MCF 10A (cell line): ENCODE measurements around the gene IKZF4. TPM values are rescaled to one million over a fixed set of nuclear protein-coding genes. Genes with fewer than 3 reads are reported as not detected.
"Not testable (repeated sequence)": the region's sequence is repeated elsewhere in the genome, so short reads cannot be mapped to it uniquely, and the experiment has no call there.

Experiments
- BruUV-seq: library from RNA; stranded (reverse); fragments of 400-500 nt; replicated peaks from 2 replicates; lab custom pipeline; 2021; lab: Mats Ljungman, UMichigan
- CTCF ChIA-PET: fragments of 300-600 bp; sonication (Branson Sonifier 250); formaldehyde crosslinking; extraction: SDS; loops from one replicate; lab custom pipeline; 2021; ENCODE audit warnings: antibody characterized with exemption, inconsistent platforms; lab: Yijun Ruan, JAX
- POLR2A ChIA-PET: fragments of 300-600, 350-650 bp; sonication (Branson Sonifier 250); formaldehyde crosslinking; extraction: SDS; loops from one replicate; lab custom pipeline; 2020; ENCODE audit warnings: antibody characterized with exemption, inconsistent platforms; lab: Yijun Ruan, JAX
- DNase-seq: peaks from one replicate; pipeline ENCODE4 v3.0.0-alpha.2; 2018; ENCODE audit not compliant: unreplicated experiment
- H3K27ac Mint-ChIP-seq: one replicate; pipeline ENCODE4 v1.8.0; 2022; ENCODE audit warnings: mild to moderate bottlenecking, low read depth, mixed read lengths; ENCODE audit not compliant: unreplicated experiment
- H3K27me3 Mint-ChIP-seq: one replicate; pipeline ENCODE4 v1.8.0; 2022; ENCODE audit warnings: mixed read lengths; ENCODE audit not compliant: insufficient read depth, unreplicated experiment
- H3K36me3 Mint-ChIP-seq: one replicate; pipeline ENCODE4 v1.8.0; 2022; ENCODE audit warnings: mild to moderate bottlenecking, moderate library complexity, mixed read lengths; ENCODE audit not compliant: insufficient read depth, unreplicated experiment
- H3K4me1 Mint-ChIP-seq: one replicate; pipeline ENCODE4 v1.8.0; 2022; ENCODE audit warnings: mixed read lengths; ENCODE audit not compliant: insufficient read depth, unreplicated experiment
- H3K4me3 Mint-ChIP-seq: one replicate; pipeline ENCODE4 v1.8.0; 2022; ENCODE audit warnings: mild to moderate bottlenecking, moderate library complexity, mixed read lengths; ENCODE audit not compliant: unreplicated experiment
- H3K9me3 Mint-ChIP-seq: one replicate; pipeline ENCODE4 v1.8.0; 2022; ENCODE audit warnings: mixed read lengths; ENCODE audit not compliant: unreplicated experiment
- CTCF ChIP-seq: fragments of 200-600 bp; IDR thresholded peaks from one replicate; pipeline ENCODE4 v1.8.0; 2022; ENCODE audit warnings: antibody characterized with exemption, mild to moderate bottlenecking; ENCODE audit not compliant: unreplicated experiment
- intact Hi-C: fragments of 100-400 bp; cut with micrococcal nuclease; formaldehyde crosslinking; loops from 2 replicates; pipeline ENCODE4 v1.14.1; 2022
- total RNA-seq: library from RNA; stranded (reverse); gene quantifications from 2 replicates; pipeline ENCODE4 v1.2.3, GENCODE V29; 2022

The IKZF4 gene
- total RNA-seq, 1 experiment from 2014 or later = 2.4 TPM

- BruUV-seq = no TSS peak
Observed at GRCh38 chr12:56053407-56053893, 32.6 kb downstream of the IKZF4 start.

GRCh38 chr12:56059964-56060363 is 39.1 kb downstream of the IKZF4 start:
- CTCF ChIA-PET = interaction anchor here (0.7 to 1.9 kb wide), 4 partner anchors 15 to 242 kb away, joined by 4 to 5 read pairs (median 5); partner anchors contain the start of gene ORMDL2
- not testable (repeated sequence) for BruUV-seq

More at GRCh38 chr12:56053407-56053893, 32.6 kb downstream of the IKZF4 start:
- H3K4me3 Mint-ChIP-seq = no peak overlapping the region
- intact Hi-C loops = no loop called here
- H3K4me1 Mint-ChIP-seq = no peaks in the 10 kb centered on the region
- no peak overlapping the region for H3K27ac Mint-ChIP-seq
- no peaks in the 10 kb centered on the region for H3K27me3 Mint-ChIP-seq
- no peak for DNase-seq
- ChIA-PET POLR2A (no interaction called here), CTCF (interaction anchor here (0.5 to 1.5 kb wide), 4 partner anchors 8 to 315 kb away, joined by 3 to 4 read pairs (median 4); partner anchors contain the start of gene CNPY2)
- TF ChIP-seq CTCF = no peak
- H3K36me3 Mint-ChIP-seq = no peaks in the 10 kb centered on the region
- no peaks in the 10 kb centered on the region for H3K9me3 Mint-ChIP-seq

GRCh38 chr12:56061982-56062381 is 41.1 kb downstream of the IKZF4 start:
- ChIA-PET CTCF (interaction anchor here (1.1 to 2.5 kb wide), 2 partner anchors 15 to 163 kb away, joined by 3 to 12 read pairs; no protein-coding TSS in a partner anchor), POLR2A (interaction anchor here (1.2 kb wide), 2 partner anchors 11 to 15 kb away, joined by 3 to 4 read pairs; no protein-coding TSS in a partner anchor)
- no peak for TF ChIP-seq CTCF
- H3K9me3 Mint-ChIP-seq = no peaks in the 10 kb centered on the region
- BruUV-seq = no TSS peak
- H3K36me3 Mint-ChIP-seq = no peaks in the 10 kb centered on the region
- intact Hi-C loops = no loop called here
- no peak overlapping the region for H3K4me3 Mint-ChIP-seq
- H3K4me1 Mint-ChIP-seq = peaks cover 10% of the 10 kb centered on the region
- no peaks in the 10 kb centered on the region for H3K27me3 Mint-ChIP-seq
- DNase-seq = no peak
- no peak overlapping the region for H3K27ac Mint-ChIP-seq

More at GRCh38 chr12:56059964-56060363, 39.1 kb downstream of the IKZF4 start:
- H3K9me3 Mint-ChIP-seq, H3K36me3 Mint-ChIP-seq, H3K27me3 Mint-ChIP-seq, H3K4me3 Mint-ChIP-seq, H3K27ac Mint-ChIP-seq, intact Hi-C loops, H3K4me1 Mint-ChIP-seq: not testable (repeated sequence)
- DNase-seq = peak; percentile 56
- POLR2A ChIA-PET = interaction anchor here (0.7 kb wide), 1 partner anchor 14 kb away, joined by 3 read pairs; no protein-coding TSS in a partner anchor

GRCh38 chr12:56062996-56063395 is 42.2 kb downstream of the IKZF4 start:
- Mint-ChIP-seq H3K4me1 (peaks cover 10% of the 10 kb centered on the region), H3K4me3 (no peak overlapping the region), H3K27ac (no peak overlapping the region), H3K9me3 (no peaks in the 10 kb centered on the region), H3K27me3 (no peaks in the 10 kb centered on the region), H3K36me3 (no peaks in the 10 kb centered on the region)
- no peak for DNase-seq
- BruUV-seq = no TSS peak
- intact Hi-C loops = no loop called here
- no peak for TF ChIP-seq CTCF
- POLR2A ChIA-PET = no interaction called here
- CTCF ChIA-PET = interaction anchor here (1.1 to 2.5 kb wide), 2 partner anchors 16 to 164 kb away, joined by 3 to 12 read pairs; no protein-coding TSS in a partner anchor
